ENCODE measurements around the gene RYR3.
"Not testable (repeated sequence)": the region's sequence is repeated elsewhere in the genome, so short reads cannot be mapped to it uniquely, and the experiment has no call there.

Gene RYR3

GRCh38 chr15:33584797-33585196 is 274.0 kb downstream of the RYR3 start:
- DNase-seq (ENCODE audit: low read depth): no peak

DNA sequence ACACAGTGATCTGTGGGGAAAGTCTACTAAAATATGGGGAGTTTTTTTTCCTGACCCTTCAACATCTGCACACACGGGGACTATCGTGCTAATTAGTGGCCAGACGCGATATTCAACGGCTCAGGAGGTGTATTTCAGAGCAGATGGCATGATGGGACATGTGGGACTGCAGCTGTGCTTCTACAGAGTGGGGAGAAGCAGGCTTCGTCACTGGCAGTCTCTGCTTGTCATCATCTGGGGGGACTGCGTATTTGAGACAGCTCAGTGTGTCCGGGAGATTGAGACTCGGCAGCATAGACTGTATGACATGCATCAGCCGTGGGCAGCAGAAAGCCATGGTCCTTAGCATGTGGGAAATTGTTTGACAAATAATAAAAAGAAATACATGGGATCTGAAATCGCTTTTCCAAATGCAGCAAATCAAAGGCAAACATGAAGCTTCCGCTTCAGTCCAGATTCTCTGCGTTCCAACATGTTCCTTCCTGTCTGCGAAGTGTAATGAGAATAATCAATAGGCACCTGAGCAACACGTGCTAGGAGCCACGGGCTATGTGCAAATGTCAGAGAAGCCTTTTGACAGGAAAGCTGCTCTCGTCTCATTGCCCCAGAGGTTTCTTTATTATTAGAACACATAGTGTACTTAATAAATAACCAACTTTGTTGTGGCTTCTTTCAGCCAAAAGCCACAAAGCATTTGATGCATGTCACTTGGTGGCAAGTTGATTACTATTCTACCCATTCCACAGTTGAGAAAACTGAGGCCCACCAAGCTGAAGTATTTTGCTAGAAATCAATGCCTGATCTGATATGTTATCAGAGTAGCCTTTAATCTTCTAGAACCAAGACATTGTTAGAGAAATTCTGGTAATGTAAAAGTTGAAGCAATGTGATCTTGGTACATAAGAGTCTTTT is 276.3 kb downstream of the RYR3 start:
- no peak for DNase-seq (ENCODE audit: low read depth)

- DNase-seq (ENCODE audit: low read depth): no peak
Measured at GRCh38 chr15:33587773-33588172, 277.0 kb downstream of the RYR3 start.

DNA sequence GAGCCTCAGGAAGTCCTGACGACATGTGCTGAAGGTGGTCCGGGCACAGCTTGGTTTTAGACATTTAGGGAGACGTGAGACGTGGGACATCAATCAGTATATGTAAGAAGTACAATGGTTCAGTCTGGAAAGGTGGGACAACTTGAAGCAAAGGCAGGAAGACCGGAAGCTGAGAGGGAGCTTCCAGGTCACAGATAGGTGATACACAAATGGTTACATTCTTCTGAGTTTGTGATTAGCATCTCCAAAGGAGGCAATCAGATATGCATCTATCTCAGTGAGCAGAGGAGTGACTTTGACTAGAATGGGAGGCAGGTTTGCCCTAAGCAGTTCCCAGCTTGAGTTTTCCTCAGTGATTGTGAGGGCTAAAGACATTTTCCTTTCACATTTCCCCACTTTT is 282.1 kb downstream of the RYR3 start:
- DNase-seq (ENCODE audit: low read depth): no peak

- DNase-seq (ENCODE audit: low read depth): not testable (repeated sequence)
Measured at GRCh38 chr15:33598382-33598781, 287.6 kb downstream of the RYR3 start.

DNA sequence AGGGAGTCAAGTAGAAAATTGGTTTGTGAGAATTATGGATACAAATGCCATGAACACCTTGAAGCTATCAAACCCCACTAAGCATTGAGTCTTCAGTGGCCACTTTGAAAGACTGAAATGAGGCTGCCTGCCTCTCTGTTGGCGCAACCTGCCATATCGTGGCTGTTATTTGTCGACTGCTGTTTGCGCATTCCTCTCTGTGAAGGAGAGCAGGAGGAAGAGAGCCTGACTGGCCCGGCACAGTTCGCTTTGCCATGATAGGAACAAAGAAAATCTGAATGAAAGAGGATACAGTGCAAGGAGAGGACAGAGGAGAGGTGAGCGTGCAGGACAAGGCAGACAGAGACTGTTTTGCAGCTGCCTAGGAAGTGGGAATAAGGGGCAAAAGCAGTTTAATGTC is 289.4 kb downstream of the RYR3 start:
- no peak for DNase-seq (ENCODE audit: low read depth)

- DNase-seq (ENCODE audit: low read depth): no peak
Measured at GRCh38 chr15:33601461-33601860, 290.7 kb downstream of the RYR3 start.

GRCh38 chr15:33608714-33609113 is 297.9 kb downstream of the RYR3 start:
- DNase-seq (ENCODE audit: low read depth): no peak

DNA sequence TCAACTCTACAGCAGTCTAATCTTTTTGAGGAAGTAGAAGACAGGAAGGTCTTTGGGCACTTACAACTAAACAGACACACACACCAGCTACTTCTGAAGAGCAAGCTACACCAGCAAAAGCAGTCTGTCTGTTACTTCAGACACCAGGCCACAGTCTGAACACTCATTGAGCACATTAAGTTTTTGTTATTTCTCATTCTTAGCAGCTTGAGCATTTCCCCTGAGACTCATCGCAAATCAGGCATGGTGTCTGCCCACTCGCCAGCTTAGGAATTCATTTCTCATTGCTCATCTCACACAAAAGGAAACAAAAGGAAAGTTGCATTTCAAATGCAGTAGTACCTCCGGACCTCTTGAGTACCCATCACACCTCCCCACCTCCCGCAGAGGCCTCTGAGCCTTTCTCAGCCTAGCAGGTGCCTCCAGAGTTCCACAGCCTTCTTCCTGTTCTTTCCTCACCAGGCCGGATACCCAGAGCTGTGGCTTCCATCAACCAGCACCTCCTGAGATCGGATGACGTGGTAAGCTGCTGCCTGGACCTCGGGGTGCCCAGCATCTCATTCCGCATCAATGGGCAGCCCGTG is 302.0 kb downstream of the RYR3 start:
- DNase-seq (ENCODE audit: low read depth): no peak

DNA sequence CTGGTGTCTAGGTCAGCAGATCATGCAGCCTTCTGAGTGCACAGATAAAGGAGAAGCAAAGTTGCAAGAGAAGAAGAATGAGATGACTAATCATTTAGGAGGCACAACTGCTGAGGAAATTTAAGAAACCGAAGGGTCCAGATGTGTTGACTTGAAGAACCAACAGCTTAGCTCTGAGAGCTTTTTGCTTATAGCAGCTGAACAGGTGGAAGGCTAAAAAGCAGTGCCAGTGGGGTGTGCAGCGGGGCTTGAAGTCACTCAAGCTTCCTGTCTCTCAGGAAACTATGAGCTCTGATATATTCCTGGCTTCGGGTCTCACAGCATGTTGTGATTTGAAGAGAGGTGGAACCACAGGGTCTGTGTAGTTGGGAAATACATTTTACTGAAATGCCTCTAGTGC is 305.7 kb downstream of the RYR3 start:
- no peak for DNase-seq (ENCODE audit: low read depth)

DNA sequence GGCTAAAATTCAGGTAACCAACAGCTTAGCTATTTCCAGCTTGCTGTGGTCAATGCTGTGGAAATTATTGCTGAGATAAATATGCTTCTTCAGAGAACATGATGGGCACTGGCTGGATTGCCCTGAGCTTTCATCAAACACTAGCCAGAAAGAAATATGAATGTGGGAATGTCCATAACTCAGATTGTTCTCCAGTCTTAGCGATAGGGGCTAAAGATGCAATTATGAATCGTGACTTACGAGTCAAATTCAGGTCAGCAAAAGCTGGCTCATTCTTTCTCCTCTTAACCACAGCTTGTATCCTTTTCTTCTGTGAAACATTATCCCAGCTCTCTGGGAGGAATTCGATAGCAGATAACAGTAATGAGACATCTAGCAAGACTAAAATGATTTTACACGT is 307.6 kb downstream of the RYR3 start:
- no peak for DNase-seq (ENCODE audit: low read depth)

- no peak for DNase-seq (ENCODE audit: low read depth)
Measured at GRCh38 chr15:33621141-33621540, 310.4 kb downstream of the RYR3 start.

DNA sequence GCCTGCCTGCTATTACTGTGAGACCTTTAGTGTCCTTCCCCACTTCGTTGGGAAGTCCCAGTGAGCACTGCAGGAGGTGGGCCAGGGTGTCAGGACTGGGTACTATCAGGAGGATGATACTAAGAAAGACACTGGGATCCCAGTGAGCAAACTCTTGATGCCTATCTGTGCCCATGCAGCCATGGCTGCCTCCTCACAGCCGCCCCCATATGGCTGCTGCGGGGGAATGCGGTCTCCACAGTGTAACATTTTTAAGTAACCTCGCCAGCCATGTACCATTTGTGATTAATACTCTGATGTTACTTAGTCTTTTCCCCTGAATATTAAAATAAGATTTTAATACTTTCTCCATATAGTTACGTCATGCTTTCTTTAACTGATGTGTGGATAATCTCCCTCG is 312.2 kb downstream of the RYR3 start:
- DNase-seq (ENCODE audit: low read depth): no peak

DNA sequence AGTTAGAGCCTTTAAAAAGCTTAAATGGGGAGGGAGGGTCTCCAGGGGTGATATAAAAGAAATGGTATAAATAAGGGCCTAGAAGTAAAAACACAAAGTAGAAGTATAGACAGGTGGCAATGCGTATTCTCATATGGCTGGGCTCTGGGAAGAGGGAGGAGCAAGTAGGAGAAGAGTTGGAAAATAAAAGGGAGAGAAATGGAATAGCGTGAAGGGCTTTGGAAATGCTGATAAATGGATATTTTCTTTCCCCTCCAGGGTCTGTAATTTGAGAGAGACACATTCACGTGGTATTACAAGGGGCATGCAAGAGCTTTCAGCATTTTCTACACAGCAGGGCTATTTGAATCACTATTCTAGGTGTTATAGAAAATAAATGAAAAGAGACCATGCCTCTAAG is 313.7 kb downstream of the RYR3 start:
- DNase-seq (ENCODE audit: low read depth): no peak

- DNase-seq (ENCODE audit: low read depth): no peak
Measured at GRCh38 chr15:33629647-33630046, 318.9 kb downstream of the RYR3 start.

DNA sequence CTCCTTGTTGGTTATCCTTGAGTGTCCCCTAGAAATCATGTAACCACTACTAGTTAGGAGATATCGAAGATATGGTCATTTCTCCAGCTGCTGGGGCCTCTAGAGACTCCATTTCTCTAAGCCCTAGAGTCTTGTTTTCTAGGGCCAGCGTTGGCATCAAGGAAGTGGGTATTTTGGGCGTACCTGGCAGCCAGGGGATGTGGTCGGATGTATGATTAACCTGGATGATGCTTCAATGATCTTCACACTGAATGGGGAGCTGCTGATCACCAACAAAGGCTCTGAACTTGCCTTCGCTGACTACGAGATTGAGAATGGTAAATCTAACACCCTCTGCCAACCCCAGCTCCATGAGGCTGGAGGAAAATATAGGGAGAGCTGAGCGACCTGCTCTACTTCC is 325.5 kb downstream of the RYR3 start:
- no peak for DNase-seq (ENCODE audit: low read depth)

- no peak for DNase-seq (ENCODE audit: low read depth)
Measured at GRCh38 chr15:33636958-33637357, 326.2 kb downstream of the RYR3 start.

GRCh38 chr15:33638453-33638852 is 327.7 kb downstream of the RYR3 start:
- DNase-seq (ENCODE audit: low read depth): no peak

- DNase-seq (ENCODE audit: low read depth): no peak
Measured at GRCh38 chr15:33639051-33639450, 328.3 kb downstream of the RYR3 start.

DNA sequence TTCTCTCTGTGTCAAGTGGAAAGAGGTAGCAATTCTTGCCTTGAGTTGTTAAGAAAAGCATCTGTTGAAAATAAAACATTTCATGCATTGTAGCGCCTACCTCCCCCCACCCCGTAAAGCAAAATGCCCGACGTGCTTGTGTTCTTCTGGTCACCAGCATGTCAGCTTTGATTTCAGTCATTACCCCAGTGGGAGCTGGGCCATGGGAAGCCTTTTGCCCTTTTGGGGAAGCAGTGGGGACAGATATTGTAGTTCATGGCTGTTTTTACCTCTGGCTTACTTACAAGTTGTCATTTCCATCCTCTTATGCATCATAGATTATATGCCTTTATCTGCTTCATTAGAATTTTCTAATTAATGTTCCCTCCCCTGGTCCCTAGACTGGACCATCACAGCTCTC is 328.7 kb downstream of the RYR3 start:
- DNase-seq (ENCODE audit: low read depth): no peak

DNA sequence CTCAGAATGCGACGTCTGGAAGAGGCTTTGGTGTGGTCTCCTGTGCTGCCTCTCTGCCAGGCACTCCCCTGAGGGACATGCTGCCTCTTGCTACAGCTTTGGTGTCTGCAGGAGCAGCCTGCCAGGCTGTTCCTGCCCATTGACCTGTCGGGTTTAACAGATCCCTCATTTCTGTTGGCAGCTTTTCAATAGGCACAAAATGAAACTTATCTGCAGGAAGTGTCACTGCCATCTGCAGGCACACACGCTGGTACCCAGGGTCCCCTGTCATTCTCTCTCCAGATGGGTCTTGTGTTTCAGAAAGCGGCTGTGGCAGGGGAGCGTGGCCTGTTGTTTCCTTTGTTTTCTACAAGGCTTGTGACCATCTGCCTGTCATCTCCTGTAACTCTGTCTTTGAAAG is 329.2 kb downstream of the RYR3 start:
- DNase-seq (ENCODE audit: low read depth): no peak

- no peak for DNase-seq (ENCODE audit: low read depth)
Measured at GRCh38 chr15:33641069-33641468, 330.3 kb downstream of the RYR3 start.

GRCh38 chr15:33644304-33644703 is 333.5 kb downstream of the RYR3 start:
- DNase-seq (ENCODE audit: low read depth): no peak

- DNase-seq (ENCODE audit: low read depth): no peak
Measured at GRCh38 chr15:33646744-33647143, 336.0 kb downstream of the RYR3 start.
